ENCODE measurements around the gene GPR37L1.

DNA sequence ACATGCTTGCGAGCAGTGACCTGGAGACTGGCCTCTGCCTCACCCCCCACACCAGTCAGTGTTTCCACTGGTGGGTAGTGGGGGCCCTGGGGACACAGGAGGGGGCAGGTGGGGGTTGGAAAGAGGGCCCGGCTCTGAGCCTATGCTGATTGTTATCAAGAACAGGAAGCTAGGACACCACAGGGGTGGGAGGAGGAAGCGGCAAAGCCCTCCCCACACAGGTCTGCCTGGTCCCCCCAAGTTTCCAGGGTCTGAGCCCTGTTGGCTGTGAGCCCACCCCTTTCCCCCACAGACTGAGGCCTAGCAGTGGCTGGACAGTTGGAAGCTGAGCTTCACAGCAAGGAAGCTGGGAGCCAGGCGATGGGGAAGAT lies 39.3 kb downstream of the GPR37L1 start:
- no peak for TF ChIP-seq CTCF (IDR thresholded peaks at IDR 0.05; ENCODE audit: low read depth, low read length, poor library complexity, severe bottlenecking)
- TF ChIP-seq EZH2phosphoT487 (IDR thresholded peaks at IDR 0.05; ENCODE audit: borderline replicate concordance, low read length) = no peak

Data from DOHH2 (cell line).